Activated CD4-positive, alpha-beta T cell treated with anti-CD3 and anti-CD28 coated beads for 4 hours (primary cell): ENCODE results near the gene DNLZ.
A peak's percentile ranks its signal among the peaks of the same experiment; 100 is the strongest.

Source experiments
- DNase-seq, 2 donors: peaks; one replicate each; pipeline ENCODE4 v3.0.0-alpha.2; 2020

The DNLZ gene

DNA sequence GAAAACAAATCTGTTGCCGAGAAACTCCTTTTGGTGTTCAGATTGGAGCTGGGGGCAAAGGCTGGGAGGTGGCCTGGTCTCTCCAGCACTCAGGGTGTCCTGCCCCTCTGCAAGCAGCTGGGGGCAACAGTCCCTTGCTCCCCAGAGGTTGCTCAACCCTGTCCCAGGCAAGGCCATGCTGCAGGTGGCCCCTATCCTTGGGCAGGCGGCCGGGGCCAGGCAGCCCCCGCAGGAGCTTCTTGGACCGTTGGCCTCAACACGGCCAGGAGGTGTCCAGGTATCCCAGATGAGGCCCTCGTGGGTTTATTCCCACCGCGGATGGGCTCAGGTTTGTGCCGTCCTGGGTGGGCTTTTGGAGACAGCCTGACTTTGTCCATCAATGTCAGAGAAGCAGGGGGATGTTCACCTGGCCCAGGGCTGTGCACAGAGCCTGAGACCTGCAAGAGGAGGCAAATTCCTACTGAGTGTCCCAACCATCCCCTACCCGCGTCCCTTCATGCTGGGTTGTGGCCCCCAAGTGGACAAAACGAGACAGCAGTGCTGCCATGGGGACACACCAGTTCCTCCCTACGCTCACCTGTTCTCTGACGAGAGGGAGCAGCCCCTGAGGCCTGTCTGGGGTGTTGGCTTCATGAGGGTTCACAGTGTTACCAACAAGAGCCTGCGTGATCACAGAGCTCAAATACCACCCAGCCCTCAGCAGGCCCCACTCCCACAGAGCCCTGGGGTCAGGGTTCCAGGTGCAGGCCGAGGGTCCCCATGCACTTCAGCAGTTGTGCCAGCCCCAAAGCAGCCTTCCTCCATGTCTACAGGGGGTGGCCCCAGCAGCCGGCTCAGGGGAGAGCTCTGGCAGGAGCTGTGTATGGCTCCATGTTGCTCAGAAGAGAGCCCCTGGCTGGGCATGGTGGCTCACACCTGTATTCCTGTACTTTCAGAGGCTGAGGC, 50.2 kb downstream of the DNLZ start:
- no peak for DNase-seq

DNA sequence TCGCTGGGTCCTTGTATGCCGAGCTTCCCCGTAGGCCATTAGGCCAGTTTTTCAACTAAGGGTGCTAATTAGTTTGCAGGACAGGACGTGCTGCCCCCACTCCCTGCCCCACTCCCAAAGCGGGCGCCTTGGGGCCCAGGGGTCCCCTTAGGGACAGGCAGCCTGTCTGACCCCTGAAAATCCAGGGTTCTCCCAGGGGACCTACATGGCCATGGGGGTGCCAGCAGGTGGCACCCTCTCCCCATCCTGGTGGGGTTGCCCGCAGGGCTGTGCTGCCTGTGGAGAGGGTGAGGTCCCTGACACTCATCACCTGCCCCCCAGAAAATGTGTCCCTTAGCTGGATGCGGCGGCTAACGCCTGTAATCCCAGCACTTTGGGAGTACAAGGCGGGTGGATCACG, 51.1 kb downstream of the DNLZ start:
- peak; percentile 21 to 40 for DNase-seq

DNA sequence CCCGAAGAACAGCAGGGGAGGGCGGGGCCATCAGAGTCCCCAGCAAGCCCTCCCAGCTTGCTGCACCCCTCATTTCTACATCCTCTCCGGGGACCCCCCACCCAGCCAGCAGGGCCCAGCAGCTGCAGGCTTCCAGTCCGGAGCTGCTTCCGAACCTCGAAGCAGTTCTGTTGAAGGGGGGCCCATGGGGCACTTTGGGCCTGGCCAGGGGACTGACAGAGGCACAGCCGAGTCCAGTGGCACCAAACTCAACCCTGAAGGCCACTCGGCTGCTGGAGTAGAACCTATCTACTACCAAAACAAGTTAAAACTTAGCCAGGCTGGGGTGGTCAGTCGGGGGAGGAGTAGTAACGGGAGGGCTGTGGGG, 51.6 kb downstream of the DNLZ start:
- DNase-seq, result no peak

DNA sequence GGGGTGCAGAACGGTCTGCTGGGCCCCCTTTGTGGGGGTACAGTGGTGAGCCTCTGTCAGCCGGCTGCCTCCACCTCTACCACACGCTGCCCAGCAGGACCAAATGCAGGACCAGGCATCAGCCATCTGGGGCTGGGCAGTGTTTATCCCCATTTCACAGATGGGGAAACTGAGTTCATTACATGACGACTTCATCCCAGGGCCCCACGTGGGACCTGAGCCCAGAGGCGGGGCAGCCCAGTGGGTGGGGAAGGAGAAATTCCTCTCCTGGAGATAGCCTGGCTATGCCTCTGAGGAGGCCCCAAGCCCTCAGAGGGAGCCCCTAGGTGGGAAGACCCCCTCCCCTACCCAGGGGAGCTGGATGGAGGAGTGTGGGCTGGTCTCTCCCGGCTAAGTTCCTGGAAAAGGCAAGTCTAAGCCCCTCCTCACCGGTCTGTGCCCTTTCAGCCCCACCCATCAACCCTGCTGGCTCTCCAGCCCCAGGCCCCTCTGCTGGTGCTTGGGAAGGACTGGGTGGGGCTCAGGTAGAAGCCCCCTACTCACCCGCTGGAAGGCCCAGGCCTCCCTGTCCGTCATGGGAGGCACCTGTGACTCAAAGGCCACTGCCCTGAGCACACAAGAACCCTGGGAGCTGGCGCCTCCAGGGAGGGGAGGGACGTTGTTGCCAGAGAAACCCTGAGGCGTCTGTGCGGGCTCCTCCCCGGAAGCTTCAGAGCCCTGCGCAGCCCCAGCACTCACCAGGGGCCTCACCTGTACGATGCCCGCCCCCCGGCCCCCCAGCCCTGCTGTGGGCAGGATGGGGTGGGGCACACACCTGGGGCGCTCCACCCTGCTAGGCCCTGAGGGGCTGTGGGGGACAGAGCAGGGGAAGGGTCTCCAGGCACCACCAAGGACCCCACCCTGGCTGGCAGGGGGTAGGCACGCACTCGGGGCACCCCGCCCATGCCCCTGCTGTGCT, 52.2 kb downstream of the DNLZ start:
- no peak for DNase-seq

DNA sequence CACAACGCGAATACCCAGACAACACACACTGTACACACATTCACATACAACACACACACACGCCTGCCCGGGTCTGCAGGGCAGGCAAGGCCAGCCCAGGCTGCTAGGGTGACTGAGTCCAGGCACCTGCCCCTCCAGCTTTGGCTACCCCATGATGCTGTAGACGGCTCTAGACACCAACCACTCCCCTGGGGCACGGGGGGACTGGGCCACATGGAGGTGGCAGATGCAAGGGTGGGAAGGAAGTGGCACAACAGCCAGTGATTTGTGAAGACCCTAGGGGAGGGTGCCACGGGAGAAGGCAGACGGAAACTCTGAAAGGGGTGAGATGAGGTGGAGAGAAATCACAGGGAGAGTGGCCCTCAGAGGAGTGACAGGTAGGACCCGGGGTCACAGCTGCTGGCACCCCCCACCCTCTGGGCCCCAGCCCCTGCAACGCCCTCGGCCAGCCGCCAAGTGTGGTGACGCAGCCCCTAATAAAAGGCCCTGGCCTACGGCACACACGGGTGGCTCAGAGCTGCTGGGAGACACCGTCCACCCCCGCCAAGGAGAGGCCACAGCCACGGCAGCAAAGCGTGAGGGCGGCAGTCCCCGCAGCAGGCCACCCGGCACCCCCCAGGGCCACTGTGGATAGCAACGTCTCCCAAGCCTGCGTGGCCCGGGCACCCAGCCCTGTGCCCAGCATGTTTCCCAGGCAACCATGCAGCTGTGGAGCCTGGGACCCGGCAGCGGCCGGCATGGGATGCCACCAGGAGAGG, 53.1 kb downstream of the DNLZ start:
- no peak for DNase-seq

DNA sequence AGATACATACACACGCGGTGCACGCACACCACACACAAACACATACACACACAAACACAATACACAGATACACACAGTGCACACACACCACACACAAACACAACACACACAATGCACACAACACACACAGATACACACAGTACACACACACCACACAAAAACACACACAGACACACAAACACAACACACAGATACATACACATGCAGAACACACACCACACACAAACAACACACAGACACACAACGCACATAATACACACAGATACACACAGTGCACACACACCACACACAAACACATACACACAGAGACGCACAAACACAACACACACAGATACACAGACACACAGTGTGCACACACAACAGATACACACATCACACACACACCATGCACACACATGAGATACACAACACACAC, 53.7 kb downstream of the DNLZ start:
- no peak for DNase-seq
